Stimulated activated CD4-positive, alpha-beta T cell treated with anti-CD3 and anti-CD28 coated beads, Interleukin-15, amount 100 ng/mL, for 1 hour (primary cell): Measurements from ENCODE around the gene WDR7.

ENCODE experiments used
- DNase-seq, 2 donors: peaks; one replicate each; pipeline ENCODE4 v3.0.0-alpha.2; 2020; ENCODE audit warnings: low read depth in 1 of 2, low spot score in 1 of 2

Gene WDR7

DNA sequence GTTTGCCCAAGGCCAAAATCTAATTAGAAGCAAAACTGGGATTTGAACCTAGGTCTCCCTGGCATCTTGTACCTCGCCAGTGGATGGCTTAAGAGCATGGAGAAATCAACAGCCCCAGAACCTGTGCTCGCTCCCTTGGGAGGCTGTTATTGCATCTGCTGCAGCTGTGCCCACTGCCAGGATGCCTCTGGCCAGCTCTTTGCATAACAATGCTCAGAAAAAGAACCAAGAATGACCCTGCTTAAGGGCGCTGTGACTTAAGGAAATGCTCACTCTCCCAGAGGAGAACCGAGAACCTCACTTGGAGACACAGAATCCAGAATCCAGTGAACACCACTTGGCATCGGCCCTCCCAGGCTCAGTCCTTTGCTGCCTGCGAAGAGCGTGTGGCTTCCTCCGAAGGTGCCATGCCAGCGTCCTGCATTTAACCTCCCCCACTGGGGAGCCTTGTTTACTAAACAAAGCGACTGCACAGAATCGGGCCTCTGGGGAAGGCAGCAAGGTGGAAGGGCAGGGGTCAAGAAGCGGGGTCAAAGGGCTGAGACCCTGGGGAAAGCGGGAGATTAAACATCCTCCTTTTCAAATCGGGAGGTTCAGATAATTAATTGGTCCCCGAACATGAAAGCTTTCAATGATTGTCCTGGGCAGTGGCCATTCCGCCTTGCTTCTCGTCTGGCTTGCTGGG, 424.7 kb downstream of the WDR7 start:
- no peak for DNase-seq

DNA sequence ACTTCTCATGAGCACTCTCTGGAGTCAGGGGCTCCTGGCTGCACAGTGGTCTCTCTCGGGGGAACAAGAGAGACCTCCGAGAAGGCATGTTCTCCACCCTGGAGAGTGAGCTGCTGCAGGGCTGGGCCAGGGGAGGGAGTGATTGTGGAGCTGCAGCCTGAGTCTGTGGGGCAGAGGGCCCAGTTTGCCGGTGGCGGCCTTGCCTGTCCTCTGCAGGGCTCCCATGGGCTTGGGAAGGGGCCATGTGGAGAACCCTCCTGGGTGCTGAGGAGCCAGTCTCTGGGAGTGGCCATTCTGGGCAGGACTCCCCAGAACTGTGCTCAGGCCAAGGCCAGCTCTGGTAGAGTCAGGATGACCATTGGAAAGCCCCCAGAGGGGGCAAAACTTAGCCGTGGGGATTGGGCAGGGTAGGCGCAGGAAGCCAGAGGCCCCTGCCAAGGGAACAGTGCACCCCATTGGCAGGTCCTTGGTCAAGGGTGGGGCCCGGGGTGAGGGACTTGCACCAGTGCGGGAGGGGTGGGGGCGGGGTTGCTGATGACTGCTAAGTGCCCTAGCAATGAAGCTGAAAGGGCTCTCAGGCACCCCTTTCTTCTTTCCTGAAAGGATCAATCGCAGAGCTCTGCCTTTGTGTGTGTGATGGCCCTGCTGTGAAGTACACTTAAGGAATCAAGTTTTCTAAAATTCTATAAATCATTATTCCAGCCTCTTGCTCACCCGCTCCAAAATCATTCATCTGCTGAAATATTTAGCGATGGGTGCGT, 426.0 kb downstream of the WDR7 start:
- no peak for DNase-seq

DNA sequence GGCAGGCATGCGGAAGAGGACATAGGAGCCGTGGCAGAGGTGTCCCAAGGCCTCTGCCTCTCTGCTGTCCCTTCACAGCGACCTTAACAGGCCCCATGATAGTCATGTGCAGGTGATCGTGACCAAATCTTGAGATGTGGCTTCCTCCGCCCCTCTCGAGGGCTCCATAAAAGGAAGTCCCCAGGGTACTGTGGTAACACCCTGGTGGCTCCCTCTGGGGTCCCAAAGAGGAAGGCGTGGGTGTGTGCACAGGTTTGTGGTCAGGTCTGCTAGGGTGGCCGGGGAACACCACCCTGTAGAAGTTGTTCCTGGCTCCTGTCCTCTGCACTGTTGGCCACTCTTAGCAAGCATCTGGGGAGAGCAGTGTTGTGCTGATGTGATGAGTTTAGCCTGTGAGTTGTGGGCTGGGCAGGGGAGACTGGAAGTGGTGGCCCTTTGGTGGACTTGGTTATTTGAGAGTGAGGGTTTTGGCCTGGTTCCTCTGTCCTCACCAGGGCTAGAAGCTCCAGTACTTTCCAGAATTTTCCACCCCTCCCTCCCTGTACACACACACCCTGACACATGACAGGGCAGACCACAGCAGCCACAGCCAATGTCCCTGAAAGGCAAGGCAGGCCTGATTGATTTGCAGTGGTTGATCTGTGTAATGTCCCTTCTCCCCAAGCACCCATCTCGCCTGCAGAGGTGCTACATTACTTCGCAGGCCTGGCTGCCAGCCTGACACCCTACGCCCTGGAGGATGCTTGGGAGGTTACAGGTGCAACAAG, 426.8 kb downstream of the WDR7 start:
- DNase-seq = no peak

DNA sequence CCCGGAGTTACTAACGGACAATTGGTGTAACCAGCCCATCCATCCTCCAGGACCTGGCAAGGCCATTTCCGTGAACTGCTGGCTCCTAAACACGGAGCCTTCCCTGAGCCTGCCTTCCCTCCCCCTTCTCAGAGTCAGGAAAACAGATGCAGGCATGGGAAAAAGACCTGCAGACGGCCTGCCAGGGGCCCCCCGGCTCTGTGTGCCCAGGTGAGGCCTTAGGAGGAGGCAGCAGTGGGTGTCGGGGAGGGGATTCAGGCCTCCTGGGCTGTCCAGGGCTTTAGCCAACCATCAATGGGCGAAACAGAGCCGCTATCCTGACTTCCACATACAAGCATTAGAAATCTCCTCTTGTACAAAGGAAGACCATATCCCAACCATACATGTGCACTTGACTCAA, 427.5 kb downstream of the WDR7 start:
- DNase-seq = no peak

DNA sequence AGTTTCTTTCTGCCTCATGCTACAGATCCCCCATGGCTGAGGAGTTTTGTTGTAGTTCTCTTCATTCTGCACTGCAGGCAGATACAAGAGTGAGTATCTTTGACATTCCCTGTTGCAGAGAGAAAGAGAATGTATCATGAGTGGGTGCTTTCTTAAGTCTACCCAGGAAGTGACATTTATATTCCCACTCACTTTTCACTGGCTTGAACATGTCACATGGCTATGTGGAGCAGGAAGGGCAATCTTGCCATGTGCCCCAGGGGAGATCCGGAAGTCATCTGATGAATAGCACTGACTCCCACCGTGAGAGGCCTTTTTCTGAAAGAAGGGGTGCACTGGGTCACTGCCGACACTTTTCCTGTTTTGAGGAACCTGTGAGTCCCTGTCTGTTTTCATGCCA, 429.3 kb downstream of the WDR7 start:
- DNase-seq = no peak

GRCh38 chr18:57081899-57082298, 430.7 kb downstream of the WDR7 start:
- no peak for DNase-seq

GRCh38 chr18:57083485-57083884, 432.3 kb downstream of the WDR7 start:
- no peak for DNase-seq

DNA sequence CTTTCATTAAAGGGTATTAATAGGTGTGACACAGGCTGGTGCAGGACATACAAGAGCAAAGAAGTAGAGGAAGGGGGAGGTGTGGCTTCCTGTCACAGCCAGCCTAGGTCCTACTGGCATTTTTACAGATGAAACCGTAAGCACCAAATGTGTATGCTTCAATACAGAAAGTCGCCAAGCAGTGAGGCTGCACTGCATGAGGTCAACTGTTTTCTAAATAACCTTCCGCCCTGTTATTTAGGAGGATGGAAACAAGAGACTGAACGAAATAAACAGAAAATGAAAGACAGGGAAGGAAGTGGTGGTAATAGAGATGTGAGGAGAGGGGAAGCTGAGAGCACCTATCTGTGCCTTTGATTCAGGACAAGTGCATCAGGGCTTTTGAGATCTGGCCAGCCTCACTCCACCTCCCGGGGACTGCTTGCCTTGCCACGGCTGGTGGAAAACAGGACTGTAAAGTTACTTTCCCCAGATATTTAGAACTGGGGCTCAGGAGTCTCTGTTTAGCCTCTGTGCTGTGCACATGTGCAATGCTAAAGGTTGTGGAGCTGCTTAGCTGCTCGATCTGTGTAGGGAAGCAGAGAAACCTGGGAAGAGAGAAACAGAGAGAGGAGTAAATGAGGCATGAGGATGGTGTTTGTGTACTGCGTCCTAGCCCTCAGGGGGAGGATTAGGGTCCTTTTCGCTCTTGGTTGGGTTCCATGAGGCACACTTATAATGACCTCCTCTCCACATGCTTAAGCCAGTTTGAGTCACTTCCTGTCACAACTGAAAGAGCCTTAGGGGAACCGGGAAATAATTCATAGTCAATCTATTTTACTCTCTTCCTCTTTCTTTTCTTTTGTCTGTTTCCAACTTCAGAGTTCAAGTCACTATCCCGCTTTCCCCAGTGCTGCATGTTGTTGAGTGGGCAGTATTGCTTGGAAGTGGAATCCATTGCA, 433.4 kb downstream of the WDR7 start:
- DNase-seq = no peak

DNA sequence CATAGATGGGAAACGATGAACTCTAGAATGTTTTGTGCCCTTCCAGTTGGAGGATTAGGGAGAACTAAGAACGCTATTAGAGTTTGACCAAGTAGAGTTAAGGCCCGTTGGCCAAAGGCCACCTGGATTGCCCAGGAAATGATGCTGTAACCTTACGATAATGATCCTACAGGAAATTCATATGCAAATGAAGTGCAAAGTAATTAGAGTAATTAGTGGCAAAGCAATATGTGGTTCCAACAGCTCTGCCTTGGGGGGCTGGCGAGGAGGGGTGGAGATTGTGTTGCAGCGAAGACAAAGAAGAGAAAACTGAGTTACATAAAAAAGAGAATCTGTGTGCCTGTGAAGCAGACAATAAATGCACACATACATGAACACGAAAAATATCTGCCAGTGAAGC, 434.2 kb downstream of the WDR7 start:
- DNase-seq = no peak

DNA sequence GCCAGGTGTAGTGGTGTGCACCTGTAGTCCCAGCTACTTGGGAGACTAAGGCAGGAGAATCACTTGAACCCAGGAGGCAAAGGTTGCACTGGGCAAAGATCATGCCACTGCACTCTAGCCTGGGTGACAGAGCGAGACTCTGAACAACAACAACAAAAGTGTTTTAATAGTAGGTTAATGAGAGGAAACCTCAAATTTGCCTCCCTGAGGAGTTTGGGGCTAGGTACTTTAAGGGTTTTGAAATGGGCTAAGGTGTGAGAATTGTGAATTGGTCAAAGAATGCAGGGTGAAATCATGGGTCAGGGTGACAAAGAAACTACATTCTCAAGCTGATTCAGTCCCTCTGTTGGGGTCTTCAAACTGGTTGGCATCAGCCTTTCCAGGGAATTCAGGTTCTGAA, 435.0 kb downstream of the WDR7 start:
- DNase-seq = no peak
